GM18909 (cell line): ENCODE results near the gene MYO5B.
A peak's percentile ranks its signal among the peaks of the same experiment; 100 is the strongest.

Source experiments
- ATAC-seq: cut with Tn5 transposase; IDR thresholded peaks from one replicate; pipeline ENCODE4 v1.9.1; 2021; ENCODE audit warnings: mild to moderate bottlenecking; ENCODE audit not compliant: unreplicated experiment, poor library complexity

The MYO5B gene

DNA sequence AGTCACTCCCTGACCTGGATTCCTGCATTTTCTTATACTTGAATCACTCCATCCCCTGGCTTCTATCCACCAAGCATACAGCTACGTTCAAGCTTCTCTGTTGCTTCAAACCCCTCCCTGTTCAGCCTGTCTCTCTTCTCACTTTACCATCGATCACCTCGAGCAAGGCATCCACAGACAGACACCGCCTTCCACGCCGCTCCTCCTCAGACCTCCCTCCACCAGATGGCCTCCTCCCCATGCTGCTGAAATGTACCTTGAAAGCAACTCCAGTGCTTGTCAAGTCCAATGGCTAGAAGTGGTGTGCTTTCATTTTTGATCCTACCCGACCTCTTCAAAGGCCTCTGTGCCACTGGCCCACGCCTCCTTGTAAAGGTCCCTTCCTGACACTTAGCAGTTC is 250.3 kb downstream of the MYO5B start:
- ATAC-seq = no peak

DNA sequence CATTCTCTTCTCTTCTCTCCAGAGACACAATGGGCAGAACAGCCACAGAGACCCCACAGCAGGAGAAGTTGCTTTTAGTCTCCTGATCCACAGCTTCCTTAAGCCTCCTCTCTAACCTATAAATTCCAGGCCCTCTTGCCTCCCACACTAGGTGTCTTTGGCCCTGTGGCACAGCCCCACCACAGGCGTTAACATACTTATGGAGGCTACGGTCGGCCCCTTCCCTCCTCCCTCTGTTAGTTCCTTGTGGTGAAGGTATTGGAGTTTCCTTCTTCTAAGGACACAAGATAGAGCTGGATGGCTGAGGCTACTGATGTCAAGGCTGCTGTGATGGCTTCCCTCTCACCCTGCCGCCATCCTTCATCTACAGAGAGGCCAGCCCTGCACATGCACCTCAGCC is 258.1 kb downstream of the MYO5B start:
- ATAC-seq = no peak

DNA sequence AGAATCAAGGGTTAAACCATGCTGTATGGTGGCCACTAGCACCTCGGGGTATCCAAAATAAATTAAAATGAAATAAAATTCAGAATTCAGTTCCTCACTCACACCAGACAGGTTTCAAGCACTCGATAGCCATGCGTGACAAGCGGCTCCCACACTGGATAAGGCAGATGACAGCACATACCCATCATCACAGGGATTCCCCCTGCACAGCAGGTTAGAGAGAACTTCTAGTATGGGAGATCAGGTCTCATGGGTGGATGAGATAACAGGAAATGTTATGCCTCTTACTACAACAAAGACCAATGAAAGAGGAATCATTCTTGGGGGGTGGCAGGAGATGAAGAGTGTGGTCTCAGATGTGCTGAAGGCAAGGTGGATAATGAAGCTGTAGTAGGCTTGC is 259.7 kb downstream of the MYO5B start:
- ATAC-seq = no peak

DNA sequence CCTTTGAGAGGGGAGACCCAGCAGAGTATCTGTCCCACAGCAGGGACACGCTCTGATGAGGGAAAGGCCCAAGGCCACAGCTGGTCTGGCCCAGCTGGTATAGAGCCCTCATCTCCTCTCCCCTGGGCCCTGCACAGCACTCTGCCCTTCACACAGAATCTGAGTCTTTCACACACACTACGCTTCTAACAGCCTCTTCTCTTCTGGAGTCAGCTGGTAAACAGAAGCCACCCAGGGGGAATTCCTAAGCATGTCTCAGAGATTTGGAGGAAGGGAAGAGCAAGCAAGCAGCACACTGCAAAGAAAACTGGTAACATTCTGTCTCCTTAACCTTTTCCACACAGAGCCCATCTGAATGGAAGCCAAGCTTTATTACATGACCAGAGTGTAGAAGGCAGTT is 260.5 kb downstream of the MYO5B start:
- peak; percentile 74 for ATAC-seq

DNA sequence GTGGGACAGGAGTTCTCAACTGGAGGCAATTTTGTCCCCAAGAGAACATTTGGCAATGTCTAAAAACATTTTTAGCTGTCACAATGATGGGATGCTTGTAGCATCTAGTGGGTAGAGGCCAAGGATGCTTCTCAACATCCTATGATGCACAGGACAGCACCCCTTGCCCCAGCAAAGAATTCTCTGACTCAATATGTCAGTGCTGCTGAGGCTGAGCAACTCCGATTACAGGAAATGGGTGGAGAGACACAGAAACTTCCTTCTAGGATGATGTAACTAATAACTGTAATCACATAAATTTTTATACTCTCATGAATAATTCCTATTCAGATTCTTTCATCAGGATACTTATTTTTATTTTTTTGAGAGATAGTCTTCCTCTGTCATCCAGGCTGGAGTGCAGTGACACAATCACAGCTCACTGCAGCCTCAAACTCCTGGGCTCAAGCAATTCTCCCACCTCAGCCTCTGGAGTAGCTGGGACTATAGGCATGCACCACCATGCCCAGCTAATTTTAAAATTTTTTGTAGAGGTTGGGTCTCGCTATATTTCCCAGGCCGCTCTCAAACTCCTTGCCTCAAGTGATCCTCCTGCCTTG is 261.3 kb downstream of the MYO5B start:
- ATAC-seq = no peak

DNA sequence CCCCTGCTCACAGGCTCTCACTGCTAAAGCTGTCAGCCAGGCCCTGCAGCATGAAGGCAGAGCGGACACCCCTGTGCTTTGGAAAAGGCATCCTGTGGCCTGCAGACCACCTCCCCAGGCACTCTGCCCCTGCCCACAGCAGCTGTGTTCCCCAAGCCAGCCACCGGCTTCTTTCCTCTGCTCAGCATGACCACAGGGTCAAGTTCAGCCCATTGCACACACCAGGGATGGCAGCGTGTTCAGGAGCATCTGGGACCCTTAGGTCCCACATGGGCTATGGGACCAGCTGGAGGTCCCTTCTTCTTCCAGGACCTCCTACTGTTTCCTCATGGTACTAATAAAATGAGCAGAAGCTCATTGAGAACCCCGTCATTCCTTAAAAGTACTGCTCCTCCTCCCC is 263.2 kb downstream of the MYO5B start:
- ATAC-seq = no peak

DNA sequence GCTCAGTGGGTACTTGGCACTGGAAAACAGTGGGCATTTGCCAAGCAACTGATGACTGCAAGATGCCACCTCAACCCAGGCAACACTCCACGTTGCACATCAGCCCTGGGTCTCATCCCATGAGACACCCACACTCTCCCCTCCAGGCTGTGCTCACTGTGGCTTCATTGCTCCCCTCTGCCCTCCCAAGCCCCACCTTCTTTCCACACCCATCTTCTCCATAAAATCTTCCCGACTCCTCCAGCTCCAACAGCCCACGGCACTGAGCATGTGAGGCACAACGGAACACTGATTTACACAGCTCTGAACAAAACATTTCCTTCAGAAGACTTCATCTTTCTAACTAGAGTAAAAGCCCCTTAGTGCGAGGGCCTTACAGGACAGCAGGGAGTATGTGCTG is 263.8 kb downstream of the MYO5B start:
- ATAC-seq = no peak

DNA sequence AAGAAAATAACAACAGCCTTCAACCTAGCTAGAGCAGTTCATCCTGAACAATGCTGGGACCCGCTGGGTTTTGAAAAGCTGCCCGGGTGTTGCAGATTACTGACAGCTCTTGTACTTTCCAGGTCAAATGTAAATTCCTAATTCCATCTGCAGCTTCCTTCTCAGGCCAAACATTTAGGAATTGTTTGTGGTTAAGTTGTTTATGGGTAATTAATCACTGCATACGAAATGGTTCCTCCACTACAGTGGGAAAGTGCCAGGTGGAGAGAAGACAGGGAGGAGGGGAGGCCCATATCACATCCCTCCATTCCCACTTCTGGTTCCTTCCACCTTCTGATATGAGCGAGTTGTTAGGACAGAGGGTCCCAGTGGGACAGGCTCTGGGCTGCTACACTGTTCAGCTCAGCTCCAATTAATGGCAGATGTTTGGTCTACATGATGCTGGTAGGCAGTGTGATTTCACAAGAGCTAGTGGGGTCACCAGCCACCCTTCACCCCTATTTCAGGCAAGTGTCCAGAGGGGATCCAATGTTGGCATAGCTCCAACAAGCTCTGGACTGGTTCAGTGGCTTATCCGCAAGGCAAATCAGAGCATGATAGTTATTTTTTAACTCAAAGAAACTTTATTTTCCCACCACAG is 268.7 kb downstream of the MYO5B start:
- no peak for ATAC-seq

DNA sequence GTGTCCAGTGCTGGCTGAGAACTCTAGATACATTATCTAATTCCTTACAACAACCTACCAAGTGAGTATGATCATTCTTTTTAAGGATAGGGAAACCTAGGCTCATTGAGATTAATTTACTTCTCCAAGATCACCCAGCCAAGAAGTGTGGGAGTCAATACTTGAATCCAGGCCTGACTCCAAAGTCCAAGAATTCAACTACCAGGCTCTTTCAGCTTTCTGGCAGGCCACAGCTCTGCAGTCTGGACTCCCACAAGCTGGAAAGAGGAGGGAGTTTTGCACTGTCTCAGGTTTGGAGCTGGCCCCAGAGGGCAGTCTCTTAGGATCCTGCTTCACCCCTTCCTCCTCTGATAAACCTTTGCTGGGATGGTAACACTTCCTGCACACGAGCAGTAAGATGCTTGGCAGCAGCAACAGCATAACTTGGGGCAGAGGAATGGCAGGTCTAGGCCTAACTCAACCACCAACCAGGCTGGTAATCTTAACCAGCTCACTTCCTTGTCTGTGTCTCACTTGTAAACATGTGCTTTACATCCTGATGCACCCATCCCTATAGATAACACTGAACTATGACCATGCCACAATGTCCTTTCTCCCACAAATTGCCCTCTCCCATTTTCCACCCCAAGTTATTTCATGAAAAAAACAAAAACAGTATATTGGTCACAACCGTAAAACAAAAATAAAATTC is 270.5 kb downstream of the MYO5B start:
- no peak for ATAC-seq

DNA sequence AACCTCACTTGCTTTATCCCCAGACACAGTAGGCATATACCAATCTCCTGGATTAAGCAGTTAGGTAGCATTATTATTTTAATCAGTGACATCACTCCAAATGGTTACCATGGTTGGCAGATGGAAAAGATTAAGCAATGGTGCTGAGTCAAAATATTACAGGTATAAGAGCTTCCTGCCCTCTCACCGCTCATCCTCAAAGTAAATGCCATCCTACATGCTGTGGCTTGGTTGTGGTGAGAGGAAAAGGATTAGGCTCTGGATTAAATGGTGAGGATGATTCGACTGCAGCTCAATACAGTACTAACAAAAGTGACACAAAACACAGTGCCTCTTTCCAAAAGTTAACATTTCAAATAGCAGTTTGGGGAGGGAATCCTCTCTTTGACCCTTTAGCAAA is 272.7 kb downstream of the MYO5B start:
- no peak for ATAC-seq

DNA sequence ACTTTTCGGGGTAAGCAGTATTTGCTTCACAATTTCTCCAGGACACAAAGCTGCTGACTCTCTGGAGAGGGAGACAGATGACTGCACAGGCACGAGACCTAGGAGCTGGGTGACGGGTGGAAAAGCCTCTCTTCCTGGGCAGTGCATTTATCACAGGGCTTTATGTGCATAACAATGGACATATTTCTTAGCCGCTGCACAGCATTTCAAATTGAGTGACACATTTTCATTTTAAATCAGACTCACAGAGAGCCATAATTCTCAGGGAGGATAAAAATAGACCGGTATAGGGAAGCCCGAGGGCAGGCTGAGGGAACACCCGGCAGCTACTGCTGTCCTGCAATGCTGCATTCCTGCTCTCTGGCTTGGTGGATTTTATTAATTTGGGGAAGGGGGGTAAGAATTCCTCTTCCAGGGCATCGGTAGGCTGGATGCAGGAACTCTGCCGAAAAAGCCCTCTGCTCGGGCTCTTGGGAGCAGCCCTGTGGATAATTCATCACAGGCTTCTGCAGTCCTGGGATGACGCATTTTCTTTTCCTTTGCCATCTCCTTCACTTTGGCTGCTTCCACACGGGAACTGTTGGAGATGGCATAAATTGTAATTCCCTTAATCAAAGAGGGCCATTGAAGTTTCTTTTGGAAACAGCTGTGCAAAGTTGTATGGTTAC is 273.5 kb downstream of the MYO5B start:
- no peak for ATAC-seq

DNA sequence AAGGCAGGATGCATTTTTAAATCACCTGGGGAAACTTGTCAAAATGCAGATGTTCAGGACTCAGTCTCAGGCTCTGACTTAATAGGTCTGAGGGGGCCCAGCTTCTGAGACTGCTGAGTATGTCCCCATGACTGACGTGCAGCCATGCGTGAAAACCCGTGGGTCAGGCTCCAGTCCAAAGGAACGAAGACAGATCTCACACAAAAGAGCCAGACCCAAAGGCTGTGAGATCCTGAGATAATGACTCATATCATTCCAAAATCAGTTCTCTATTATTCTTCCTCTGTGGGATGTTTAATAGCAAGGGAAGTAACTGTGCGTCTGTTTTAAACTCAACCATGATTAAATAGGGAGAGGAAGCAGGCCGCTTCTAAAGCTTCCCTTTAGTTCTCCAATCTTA is 274.2 kb downstream of the MYO5B start:
- no peak for ATAC-seq

DNA sequence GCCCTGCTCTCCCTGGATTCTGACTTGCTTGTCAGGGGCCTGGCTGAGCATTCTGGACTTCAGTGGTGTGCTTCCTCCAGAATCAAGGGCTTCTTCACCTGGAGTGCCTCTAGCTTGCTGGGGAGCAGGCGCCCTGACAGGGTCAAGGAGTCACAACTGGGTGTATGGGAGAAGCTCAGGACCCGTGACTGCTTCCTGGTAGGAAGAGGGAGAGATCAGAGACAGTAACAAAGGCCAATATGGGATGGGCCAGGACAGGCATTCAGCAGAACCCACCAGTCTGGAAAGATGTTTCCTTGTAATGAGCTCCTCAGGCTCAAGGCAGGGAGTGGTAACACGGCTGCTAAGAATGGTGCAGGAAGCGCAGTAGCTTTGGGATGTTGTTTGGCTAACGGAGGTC is 277.2 kb downstream of the MYO5B start:
- no peak for ATAC-seq

DNA sequence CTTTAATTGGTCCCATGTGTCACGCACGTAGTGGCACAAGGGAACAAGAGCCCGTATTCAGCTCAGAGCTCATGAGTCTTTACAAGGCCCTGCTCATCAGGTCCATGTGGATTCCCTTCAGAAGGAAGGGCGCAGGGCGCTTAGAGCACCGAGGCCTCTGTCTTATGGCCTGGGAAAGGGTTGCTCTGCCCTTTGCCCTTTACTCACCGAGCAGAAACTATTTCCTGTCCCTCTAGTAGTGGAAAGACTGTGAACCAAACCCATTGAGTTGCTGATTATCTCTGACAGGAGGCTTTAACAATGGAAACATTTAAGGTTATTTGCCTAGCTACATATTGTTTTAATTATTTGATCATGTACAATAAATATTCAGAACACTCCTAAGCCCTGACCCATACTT is 279.6 kb downstream of the MYO5B start:
- no peak for ATAC-seq

DNA sequence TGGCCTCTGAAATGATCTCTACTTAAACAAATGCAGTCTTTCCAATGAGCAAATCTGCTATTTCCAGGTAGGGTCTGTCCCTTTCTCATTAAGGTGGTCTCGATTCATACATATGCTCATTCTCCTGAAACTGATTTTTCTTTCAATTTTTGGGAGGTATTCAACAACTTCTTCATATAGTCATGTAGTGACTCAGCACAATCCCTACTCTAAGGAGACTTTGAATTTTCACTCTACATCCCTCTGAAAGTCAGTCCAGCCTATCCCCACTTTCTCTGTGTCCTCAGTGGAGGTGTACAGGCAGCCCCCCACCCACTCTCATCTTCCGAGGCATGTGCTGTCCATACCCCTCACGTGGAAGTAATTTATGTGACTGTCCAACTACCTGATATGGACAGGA is 281.7 kb downstream of the MYO5B start:
- ATAC-seq = no peak

DNA sequence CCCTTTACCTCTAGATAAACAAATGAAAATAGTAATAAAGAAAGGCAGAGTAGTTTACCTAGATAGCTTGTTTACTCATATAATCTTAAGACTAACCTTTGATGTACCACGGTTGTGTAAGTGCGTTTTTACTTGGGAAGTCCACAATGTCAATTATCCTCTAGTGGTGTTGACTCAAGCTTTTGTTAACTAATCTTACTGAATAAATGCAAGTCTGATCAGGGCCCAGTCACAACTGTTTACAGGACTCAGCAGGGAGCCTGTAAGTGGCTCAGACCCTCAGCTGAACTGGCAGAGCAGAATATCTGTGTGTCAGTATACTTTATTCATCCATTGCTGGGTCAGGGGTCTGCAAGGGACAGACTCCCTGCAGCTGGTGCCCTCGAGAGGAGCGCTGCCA is 283.5 kb downstream of the MYO5B start:
- no peak for ATAC-seq

DNA sequence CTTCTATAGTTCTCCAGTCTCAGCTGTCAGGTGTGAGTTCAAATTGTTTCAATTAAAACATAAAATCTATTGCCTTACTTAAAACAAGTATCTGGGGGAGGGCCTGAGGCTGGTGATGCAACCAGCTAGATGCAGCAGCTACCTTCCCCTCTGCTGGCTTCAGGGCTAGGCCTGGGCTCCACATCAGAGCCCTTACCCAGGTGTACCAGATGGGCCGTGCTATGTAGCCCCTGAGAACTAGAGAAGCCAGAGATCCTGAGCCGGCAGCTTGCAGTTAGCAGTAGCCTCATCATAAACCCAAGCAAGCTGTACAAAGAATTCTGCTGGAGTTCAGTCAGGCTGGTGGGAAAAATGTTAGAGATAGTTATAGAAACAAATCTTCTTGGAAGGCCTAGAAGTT is 284.0 kb downstream of the MYO5B start:
- no peak for ATAC-seq

DNA sequence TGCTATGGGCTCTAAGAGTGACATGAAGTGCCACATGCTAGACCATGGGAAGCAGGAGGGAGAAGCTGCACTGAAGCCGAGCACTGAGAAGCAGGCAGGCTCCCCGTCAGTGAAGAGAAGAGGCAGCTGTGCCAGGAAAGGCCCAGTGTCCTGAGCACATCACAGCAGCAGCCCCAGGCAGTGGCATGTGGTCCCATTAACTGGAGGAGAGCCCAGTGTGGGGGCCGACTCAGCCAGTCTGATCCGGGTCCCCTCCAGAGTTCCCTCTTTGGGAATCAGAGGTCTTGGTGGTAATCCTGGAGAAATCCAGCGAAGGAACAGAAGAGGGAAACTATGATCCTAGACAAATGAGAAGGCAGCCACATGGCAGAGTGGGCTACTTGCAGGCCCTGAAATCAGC is 284.9 kb downstream of the MYO5B start:
- ATAC-seq = no peak

DNA sequence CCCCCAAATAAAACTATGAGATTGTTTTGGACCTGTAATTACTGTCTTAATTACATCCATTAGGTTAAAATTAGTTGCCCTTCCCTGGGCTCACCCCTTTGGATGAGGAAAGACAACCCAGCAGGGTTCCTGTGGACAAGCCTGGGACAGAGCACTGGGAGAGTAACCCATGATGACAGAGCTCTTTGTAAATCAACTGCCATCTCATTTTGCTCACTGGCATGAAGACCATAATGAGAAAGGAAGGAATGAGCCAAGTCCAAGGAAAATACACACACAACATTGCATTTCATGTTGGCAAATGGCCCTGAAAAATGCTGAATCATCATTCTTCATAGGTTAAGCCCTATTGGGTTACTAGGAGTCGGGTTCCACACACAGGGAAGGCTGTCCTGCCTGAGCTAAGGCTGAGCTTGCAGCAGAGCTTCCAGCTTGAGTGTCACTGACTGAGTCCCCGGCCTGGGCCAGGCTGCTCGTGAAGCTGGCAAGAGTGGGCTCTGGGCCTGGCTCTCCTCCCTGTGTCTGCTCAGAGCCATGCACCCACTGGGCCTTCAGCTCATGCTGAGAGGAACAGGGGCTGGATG is 287.5 kb downstream of the MYO5B start:
- no peak for ATAC-seq

DNA sequence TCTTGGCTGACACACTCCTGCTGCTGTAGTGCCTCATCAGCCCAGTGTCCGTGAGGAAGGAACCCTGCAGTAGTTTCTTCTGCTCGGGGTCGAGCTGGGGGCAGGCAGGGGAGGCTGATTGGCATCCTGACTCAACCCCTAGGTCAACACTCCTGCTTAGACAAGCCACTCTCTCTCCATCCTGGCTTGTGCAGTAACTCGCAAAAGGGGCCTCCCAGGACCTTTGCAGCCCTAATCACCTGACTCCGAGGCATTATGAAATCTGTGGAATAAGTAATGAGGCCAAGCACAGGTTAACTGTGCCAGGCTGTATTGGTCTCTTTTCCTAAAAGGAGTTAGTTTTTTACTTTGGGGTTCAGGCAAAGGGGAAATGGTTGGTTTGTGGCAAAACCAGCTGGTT is 289.2 kb downstream of the MYO5B start:
- no peak for ATAC-seq

DNA sequence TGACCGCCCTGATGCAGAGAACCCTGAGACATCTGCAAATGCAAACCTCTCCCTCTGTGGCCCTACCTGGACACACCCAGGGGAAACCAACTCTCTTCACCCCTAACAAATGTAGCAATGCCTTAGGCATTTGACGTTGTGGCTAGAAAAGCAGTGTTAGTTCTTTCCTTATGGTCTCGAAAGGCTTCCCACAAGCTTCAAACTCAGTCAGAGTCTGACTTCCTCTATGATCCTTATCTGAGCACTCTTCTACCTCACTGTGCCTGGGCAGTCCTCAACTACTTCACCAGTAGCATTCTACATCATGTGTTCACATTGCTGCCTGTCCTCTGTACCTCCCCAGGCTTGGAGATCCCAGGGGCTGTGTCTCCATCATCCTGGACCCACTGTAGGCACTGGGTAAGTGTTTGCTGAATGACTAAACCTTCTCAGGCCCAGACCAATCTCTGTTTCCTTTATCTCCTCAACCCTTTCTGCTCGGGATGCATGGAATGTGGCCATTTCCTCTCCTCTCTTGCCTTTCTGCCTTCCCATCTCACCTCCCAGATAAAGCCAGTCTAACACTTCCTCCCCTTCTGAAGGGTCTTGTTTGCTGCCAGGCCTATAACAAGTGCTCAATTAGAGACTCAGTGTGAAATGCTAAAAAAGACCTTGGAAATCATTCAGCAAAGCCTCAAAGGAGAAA is 289.9 kb downstream of the MYO5B start:
- no peak for ATAC-seq
